Spleen (tissue), 7 donors: Measurements from ENCODE around the gene UPK3BL1.
"Not testable (repeated sequence)": the region's sequence is repeated elsewhere in the genome, so short reads cannot be mapped to it uniquely, and the experiment has no call there.

Source experiments
- POLR2A ChIP-seq, 3 donors: fragments of 450-650 bp; IDR thresholded peaks; one replicate each; pipeline ENCODE4 v1.5.1; 2017; ENCODE audit warnings: antibody characterized with exemption in 3 of 3, mild to moderate bottlenecking in 1 of 3
- POLR2AphosphoS5 ChIP-seq, 3 donors: sonication (generic); formaldehyde crosslinking; IDR thresholded peaks; one replicate each; pipeline ENCODE4 v1.5.1; 2017; ENCODE audit warnings: antibody characterized with exemption in 3 of 3
- TF ChIP-seq, protein P1 (sequence below), 11 experiments: fragments of 200-600 bp in 7 of 11; fragments of 450-650 bp in 4 of 11; sonication (generic) in 4 of 11; IDR thresholded peaks in 8 of 11; conservative IDR thresholded peaks in 3 of 11; 1 replicate in 7 of 11; 2 replicates in 4 of 11; pipeline versions ENCODE4 v1.4.0 to v1.8.0; 2016 to 2021; ENCODE audit warnings: antibody characterized with exemption in 11 of 11, inconsistent platforms in 4 of 11, mild to moderate bottlenecking in 1 of 11
- donor health status: DM: no; HTN: no; CAD: no; lungs with moderate emphysema.
- donor health status: DM: no; HTN: no; CAD: no.
- donor health status: DM: no; HTN: no; CAD: no.

GRCh38 chr7:102589857-102590256, 52.7 kb downstream of the UPK3BL1 start:
- TF ChIP-seq POLR2A, POLR2AphosphoS5 (IDR thresholded peaks at IDR 0.05): not testable (repeated sequence)
- TF ChIP-seq, protein P1, sequence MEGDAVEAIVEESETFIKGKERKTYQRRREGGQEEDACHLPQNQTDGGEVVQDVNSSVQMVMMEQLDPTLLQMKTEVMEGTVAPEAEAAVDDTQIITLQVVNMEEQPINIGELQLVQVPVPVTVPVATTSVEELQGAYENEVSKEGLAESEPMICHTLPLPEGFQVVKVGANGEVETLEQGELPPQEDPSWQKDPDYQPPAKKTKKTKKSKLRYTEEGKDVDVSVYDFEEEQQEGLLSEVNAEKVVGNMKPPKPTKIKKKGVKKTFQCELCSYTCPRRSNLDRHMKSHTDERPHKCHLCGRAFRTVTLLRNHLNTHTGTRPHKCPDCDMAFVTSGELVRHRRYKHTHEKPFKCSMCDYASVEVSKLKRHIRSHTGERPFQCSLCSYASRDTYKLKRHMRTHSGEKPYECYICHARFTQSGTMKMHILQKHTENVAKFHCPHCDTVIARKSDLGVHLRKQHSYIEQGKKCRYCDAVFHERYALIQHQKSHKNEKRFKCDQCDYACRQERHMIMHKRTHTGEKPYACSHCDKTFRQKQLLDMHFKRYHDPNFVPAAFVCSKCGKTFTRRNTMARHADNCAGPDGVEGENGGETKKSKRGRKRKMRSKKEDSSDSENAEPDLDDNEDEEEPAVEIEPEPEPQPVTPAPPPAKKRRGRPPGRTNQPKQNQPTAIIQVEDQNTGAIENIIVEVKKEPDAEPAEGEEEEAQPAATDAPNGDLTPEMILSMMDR (IDR thresholded peaks at IDR 0.05 in 8 of 11, conservative IDR thresholded peaks at IDR 0.05 in 3 of 11) = not testable (repeated sequence)
